Fibroblast of lung (primary cell): ENCODE data around the gene CYP2F1. TPM values are rescaled to one million over a fixed set of nuclear protein-coding genes. Genes with fewer than 3 reads are reported as not detected.

Experiments
- DNase-seq, 2 donors: peaks; one replicate each; pipeline versions ENCODE4 v3.0.0 to v3.0.0-alpha.2; 2010; ENCODE audit warnings: low read depth in 2 of 2
- H2AFZ ChIP-seq: 2 replicates; pipeline ENCODE4 v1.5.1; 2012; ENCODE audit warnings: low read length, control low read depth, inconsistent platforms
- H3K27ac ChIP-seq: 2 replicates; pipeline ENCODE4 v1.5.1; 2011; ENCODE audit warnings: low read length, control low read depth; ENCODE audit not compliant: insufficient read depth
- H3K27me3 ChIP-seq: 2 replicates; pipeline ENCODE4 v1.5.1; 2011; ENCODE audit warnings: mild to moderate bottlenecking, low read length; ENCODE audit not compliant: control insufficient read depth, insufficient read depth
- H3K36me3 ChIP-seq: 2 replicates; pipeline ENCODE4 v1.5.1; 2011; ENCODE audit warnings: low read length; ENCODE audit not compliant: control insufficient read depth, insufficient read depth
- H3K4me1 ChIP-seq: 2 replicates; pipeline ENCODE4 v1.5.1; 2011; ENCODE audit warnings: low read length; ENCODE audit not compliant: control insufficient read depth, insufficient read depth; ENCODE audit errors: extremely low read depth
- H3K4me2 ChIP-seq: 2 replicates; pipeline ENCODE4 v1.5.1; 2011; ENCODE audit warnings: low read length, control low read depth; ENCODE audit not compliant: insufficient read depth; ENCODE audit errors: extremely low read depth
- H3K4me3 ChIP-seq, 4 experiments: fragments of 200-600 bp in 1 of 4; sonication (generic) in 1 of 4; replicated peaks in 1 of 4; 2 replicates each; pipeline ENCODE4 v1.5.1; 2011 to 2016; ENCODE audit warnings: low read length in 4 of 4, low read depth in 3 of 4, mild to moderate bottlenecking in 3 of 4, control low read depth in 2 of 4, inconsistent platforms in 1 of 4, mixed read lengths in 1 of 4; ENCODE audit not compliant: insufficient read depth in 1 of 4; ENCODE audit errors: control extremely low read depth in 1 of 4
- H3K79me2 ChIP-seq: 2 replicates; pipeline ENCODE4 v1.5.1; 2012; ENCODE audit warnings: mild to moderate bottlenecking, low read length, inconsistent platforms; ENCODE audit not compliant: control insufficient read depth, insufficient read depth
- H3K9ac ChIP-seq: 2 replicates; pipeline ENCODE4 v1.5.1; 2011; ENCODE audit warnings: mild to moderate bottlenecking, low read length, control low read depth; ENCODE audit not compliant: insufficient read depth
- H3K9me3 ChIP-seq: 2 replicates; pipeline ENCODE4 v1.5.1; 2012; ENCODE audit warnings: low read depth, low read length; ENCODE audit not compliant: control insufficient read depth, insufficient read depth
- H4K20me1 ChIP-seq: 2 replicates; pipeline ENCODE4 v1.5.1; 2011; ENCODE audit warnings: low read length; ENCODE audit not compliant: control insufficient read depth, insufficient read depth; ENCODE audit errors: extremely low read depth
- CTCF ChIP-seq, 2 donors: IDR thresholded peaks in 1 of 2; conservative IDR thresholded peaks in 1 of 2; 1 replicate in 1 of 2; 2 replicates in 1 of 2; pipeline ENCODE4 v1.5.1; 2011 to 2012; ENCODE audit warnings: low read length in 2 of 2, control low read depth in 1 of 2, inconsistent platforms in 1 of 2, low read depth in 1 of 2, mild to moderate bottlenecking in 1 of 2
- EZH2 ChIP-seq: IDR thresholded peaks from 2 replicates; pipeline ENCODE4 v1.5.1; 2012; ENCODE audit warnings: low read length, control low read depth, mild to moderate bottlenecking; ENCODE audit errors: missing control alignments
- polyA plus RNA-seq, 2 donors: library from polyadenylated mRNA; depleted of rRNA in 1 of 2; stranded (reverse) in 1 of 2; unstranded in 1 of 2; fragments of >200 nt; gene quantifications; 2 replicates each; pipeline ENCODE4 v1.2.1, GENCODE V29; 2011 to 2012; ENCODE audit warnings: missing spikeins in 1 of 2
- total RNA-seq: library from RNA; depleted of rRNA; stranded (reverse); fragments of >200 nt; gene quantifications from 2 replicates; pipeline ENCODE4 v1.2.1, GENCODE V29; 2014

CYP2F1 gene
- total and polyA plus RNA-seq, 2 donors (not counting 1 experiment from before 2014, with no cell fraction given): not detected

- no peaks in the 10 kb centered on the region for H3K79me2 ChIP-seq
- no peaks in the 10 kb centered on the region for H3K27me3 ChIP-seq
- TF ChIP-seq CTCF (conservative IDR thresholded peaks at IDR 0.05 in 1 of 2, IDR thresholded peaks at IDR 0.05 in 1 of 2; ENCODE audit: low read depth in 1 of 2, low read length in 2 of 2): no peak
- H3K9ac ChIP-seq: no peak overlapping the region
- no peaks in the 10 kb centered on the region for H4K20me1 ChIP-seq
- H3K4me3 ChIP-seq: no peak overlapping the region
- DNase-seq: no peak
- no peak overlapping the region for H3K4me2 ChIP-seq
- H3K4me1 ChIP-seq: no peaks in the 10 kb centered on the region
- no peaks in the 10 kb centered on the region for H3K9me3 ChIP-seq
- H3K36me3 ChIP-seq: no peaks in the 10 kb centered on the region
- no peak overlapping the region for H3K27ac ChIP-seq
- H2AFZ ChIP-seq: no peak overlapping the region
These were observed 39.8 kb downstream of the CYP2F1 start for GRCh38 chr19:41154060-41154459.

DNA sequence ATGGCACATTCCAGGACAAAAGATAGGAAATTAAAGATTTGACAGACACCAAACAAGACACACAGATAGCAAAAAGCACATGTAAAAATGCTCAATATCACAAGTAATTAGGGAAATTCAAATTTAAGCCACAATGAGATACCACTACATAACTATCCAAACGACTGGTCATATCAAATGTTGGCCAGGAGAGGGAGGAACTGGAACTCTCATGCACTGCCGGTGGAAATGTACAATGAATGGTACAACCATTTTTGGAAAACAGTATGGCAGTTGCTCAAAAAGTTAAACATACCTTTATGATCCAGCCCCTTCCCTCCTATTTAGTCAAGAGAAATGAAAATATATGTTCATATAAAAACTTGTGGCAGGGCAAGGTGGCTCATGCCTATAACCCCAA, 42.0 kb downstream of the CYP2F1 start:
- no peak overlapping the region for H3K4me3 ChIP-seq
- H4K20me1 ChIP-seq: no peaks in the 10 kb centered on the region
- DNase-seq: no peak
- no peaks in the 10 kb centered on the region for H3K4me1 ChIP-seq
- H3K9ac ChIP-seq: no peak overlapping the region
- no peaks in the 10 kb centered on the region for H3K79me2 ChIP-seq
- H3K9me3 ChIP-seq: no peaks in the 10 kb centered on the region
- H3K27ac ChIP-seq: no peak overlapping the region
- no peak overlapping the region for H3K4me2 ChIP-seq
- TF ChIP-seq EZH2 (no peak), CTCF (conservative IDR thresholded peaks at IDR 0.05 in 1 of 2, IDR thresholded peaks at IDR 0.05 in 1 of 2; ENCODE audit: low read depth in 1 of 2, low read length in 2 of 2) (no peak)
- no peaks in the 10 kb centered on the region for H3K27me3 ChIP-seq
- no peaks in the 10 kb centered on the region for H3K36me3 ChIP-seq
- H2AFZ ChIP-seq: no peak overlapping the region

DNA sequence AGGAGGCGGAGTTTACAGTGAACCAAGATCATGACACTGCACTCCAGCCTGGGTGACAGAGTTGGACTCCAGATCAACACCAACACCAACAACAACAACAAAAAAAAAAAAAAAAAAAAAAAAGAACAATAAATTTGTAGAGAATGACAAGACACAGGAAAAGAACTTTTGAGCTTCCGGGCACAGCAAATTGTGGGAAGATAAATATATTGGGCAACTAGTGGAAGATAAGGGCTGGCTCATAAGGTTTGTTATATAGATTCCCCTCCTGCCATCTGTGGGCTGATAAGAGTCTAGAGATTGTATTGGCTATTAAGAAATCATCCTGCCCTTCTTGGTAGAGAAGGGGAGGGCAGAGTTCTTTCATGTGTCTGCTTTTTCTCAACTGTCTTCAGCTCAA, 45.6 kb downstream of the CYP2F1 start:
- Histone ChIP-seq H3K36me3 (no peaks in the 10 kb centered on the region), H3K9ac (no peak overlapping the region), H3K4me3 (no peak overlapping the region), H3K4me1 (no peaks in the 10 kb centered on the region), H3K27ac (no peak overlapping the region), H3K27me3 (no peaks in the 10 kb centered on the region), H4K20me1 (no peaks in the 10 kb centered on the region), H2AFZ (no peak overlapping the region), H3K9me3 (no peaks in the 10 kb centered on the region), H3K79me2 (no peaks in the 10 kb centered on the region), H3K4me2 (no peak overlapping the region)
- no peak for DNase-seq
- TF ChIP-seq EZH2: no peak
- TF ChIP-seq CTCF (conservative IDR thresholded peaks at IDR 0.05 in 1 of 2, IDR thresholded peaks at IDR 0.05 in 1 of 2; ENCODE audit: low read depth in 1 of 2, low read length in 2 of 2): no peak
